ELF-1 (cell line): ENCODE results near the gene CFAP251.
"Not testable (repeated sequence)": the region's sequence is repeated elsewhere in the genome, so short reads cannot be mapped to it uniquely, and the experiment has no call there.

Source experiments
- DNase-seq: peaks from one replicate; pipeline ENCODE4 v3.0.0-alpha.2; 2016; ENCODE audit warnings: low read depth, low spot score

The CFAP251 gene

GRCh38 chr12:121903202-121903601 is 15.2 kb upstream of the CFAP251 start:
- DNase-seq = no peak

GRCh38 chr12:121905746-121906145 is 12.6 kb upstream of the CFAP251 start:
- DNase-seq = no peak

GRCh38 chr12:121908702-121909101 is 9.7 kb upstream of the CFAP251 start:
- DNase-seq = no peak

GRCh38 chr12:121911824-121912585 is 6.4 kb upstream of the CFAP251 start:
- no peak for DNase-seq

- DNase-seq = no peak
These were observed 2.5 kb upstream of the CFAP251 start for GRCh38 chr12:121915841-121916321.

GRCh38 chr12:121916719-121917118 is 1.7 kb upstream of the CFAP251 start:
- DNase-seq = peak; percentile 54

- DNase-seq = no peak
These were observed 267 bp downstream of the CFAP251 start for GRCh38 chr12:121918679-121919038.

GRCh38 chr12:121921066-121921465 is 2.7 kb downstream of the CFAP251 start:
- no peak for DNase-seq

- DNase-seq = no peak
These were observed 6.9 kb downstream of the CFAP251 start for GRCh38 chr12:121925358-121925695.

GRCh38 chr12:121926874-121927706 is 8.7 kb downstream of the CFAP251 start:
- DNase-seq = no peak

- DNase-seq = no peak
These were observed 9.4 kb downstream of the CFAP251 start for GRCh38 chr12:121927813-121928212.

- not testable (repeated sequence) for DNase-seq
These were observed 11.2 kb downstream of the CFAP251 start for GRCh38 chr12:121929545-121929944.

- no peak for DNase-seq
These were observed 12.5 kb downstream of the CFAP251 start for GRCh38 chr12:121930862-121931261.

GRCh38 chr12:121932176-121932536 is 13.8 kb downstream of the CFAP251 start:
- DNase-seq = no peak

- DNase-seq = no peak
These were observed 14.6 kb downstream of the CFAP251 start for GRCh38 chr12:121932914-121933521.

- peak; percentile 74 for DNase-seq
These were observed 15.3 kb downstream of the CFAP251 start for GRCh38 chr12:121933522-121934308.

- no peak for DNase-seq
These were observed 15.9 kb downstream of the CFAP251 start for GRCh38 chr12:121934309-121934664.

- no peak for DNase-seq
These were observed 19.3 kb downstream of the CFAP251 start for GRCh38 chr12:121937654-121938053.

GRCh38 chr12:121939186-121939585 is 20.8 kb downstream of the CFAP251 start:
- no peak for DNase-seq

- no peak for DNase-seq
These were observed 21.8 kb downstream of the CFAP251 start for GRCh38 chr12:121939992-121940766.

GRCh38 chr12:121942145-121942718 is 23.8 kb downstream of the CFAP251 start:
- DNase-seq = no peak
